Fibroblast of the aortic adventitia (primary cell): ENCODE measurements around the gene MFSD12. TPM values are rescaled to one million over a fixed set of nuclear protein-coding genes. Genes with fewer than 3 reads are reported as not detected.

ENCODE experiments used
- DNase-seq: peaks from one replicate; pipeline ENCODE4 v3.0.0-alpha.2; 2010; ENCODE audit warnings: low read depth
- H3K4me3 ChIP-seq: 2 replicates; pipeline ENCODE4 v1.5.1; 2011; ENCODE audit warnings: low read depth, mild to moderate bottlenecking, control low read depth, low read length, moderate library complexity
- total RNA-seq: library from RNA; depleted of rRNA; stranded (reverse); fragments of >200 nt; gene quantifications from 2 replicates; pipeline ENCODE4 v1.2.3, GENCODE V29; 2012; ENCODE audit warnings: low replicate concordance
- TF ChIP-seq, protein P1 (sequence below): IDR thresholded peaks from 2 replicates; pipeline ENCODE4 v1.5.1; 2011; ENCODE audit warnings: mild to moderate bottlenecking, low read length, control low read depth, inconsistent platforms; ENCODE audit not compliant: insufficient read depth

MFSD12 gene
- total RNA-seq: 51.7 and 52.6 TPM in 2 replicates

GRCh38 chr19:3557461-3558248, at the start of gene MFSD12:
Gene MFSD12, minus strand, starts transcription at chr19:3557586. Its CDS starts 183 bp downstream, at chr19:3557403.
- H3K4me3 ChIP-seq: peak within 1 kb of the TSS; percentile 95
- peak; percentile 82 for DNase-seq
- TF ChIP-seq, protein P1, sequence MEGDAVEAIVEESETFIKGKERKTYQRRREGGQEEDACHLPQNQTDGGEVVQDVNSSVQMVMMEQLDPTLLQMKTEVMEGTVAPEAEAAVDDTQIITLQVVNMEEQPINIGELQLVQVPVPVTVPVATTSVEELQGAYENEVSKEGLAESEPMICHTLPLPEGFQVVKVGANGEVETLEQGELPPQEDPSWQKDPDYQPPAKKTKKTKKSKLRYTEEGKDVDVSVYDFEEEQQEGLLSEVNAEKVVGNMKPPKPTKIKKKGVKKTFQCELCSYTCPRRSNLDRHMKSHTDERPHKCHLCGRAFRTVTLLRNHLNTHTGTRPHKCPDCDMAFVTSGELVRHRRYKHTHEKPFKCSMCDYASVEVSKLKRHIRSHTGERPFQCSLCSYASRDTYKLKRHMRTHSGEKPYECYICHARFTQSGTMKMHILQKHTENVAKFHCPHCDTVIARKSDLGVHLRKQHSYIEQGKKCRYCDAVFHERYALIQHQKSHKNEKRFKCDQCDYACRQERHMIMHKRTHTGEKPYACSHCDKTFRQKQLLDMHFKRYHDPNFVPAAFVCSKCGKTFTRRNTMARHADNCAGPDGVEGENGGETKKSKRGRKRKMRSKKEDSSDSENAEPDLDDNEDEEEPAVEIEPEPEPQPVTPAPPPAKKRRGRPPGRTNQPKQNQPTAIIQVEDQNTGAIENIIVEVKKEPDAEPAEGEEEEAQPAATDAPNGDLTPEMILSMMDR: no peak

DNA sequence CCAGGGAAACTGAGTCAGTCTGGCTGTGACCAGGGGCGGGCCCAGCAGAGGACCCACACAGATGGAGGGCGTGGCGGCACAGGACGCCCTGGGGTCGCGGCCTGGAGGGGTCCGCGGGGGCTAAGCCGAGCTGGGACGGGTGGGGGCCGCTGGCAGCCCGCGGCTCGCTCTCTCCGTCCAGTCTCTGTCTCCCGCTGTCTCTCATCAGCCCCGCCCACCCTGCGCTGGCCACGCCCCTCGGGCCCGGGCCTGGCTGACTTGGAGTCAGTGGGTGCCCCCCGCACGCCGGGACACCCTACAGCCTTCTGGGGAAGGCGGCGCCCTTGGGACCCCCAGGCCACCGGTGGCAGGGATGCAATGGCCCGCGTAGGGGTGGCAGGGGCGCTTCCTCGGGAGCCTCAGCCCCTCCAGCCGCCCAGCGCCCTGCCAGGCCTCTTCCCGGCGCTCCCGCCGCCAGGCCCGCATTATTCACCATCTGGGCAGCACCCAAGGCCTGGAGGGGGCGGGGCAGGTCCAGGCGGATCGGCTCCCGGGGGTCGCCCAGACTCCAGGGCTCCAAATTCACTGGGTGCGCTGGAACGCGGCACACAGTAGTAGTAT, 49.4 kb upstream of the MFSD12 start, which contains the start of gene TBXA2R:
TBXA2R (minus strand) TSS at position 186 of the 600 bp plus-strand sequence. CDS start 6,241 bp downstream, outside the sequence.
- DNase-seq: peak; percentile 60
- H3K4me3 ChIP-seq: peak within 1 kb of the TSS; percentile 76
- TF ChIP-seq, protein P1: no peak

DNA sequence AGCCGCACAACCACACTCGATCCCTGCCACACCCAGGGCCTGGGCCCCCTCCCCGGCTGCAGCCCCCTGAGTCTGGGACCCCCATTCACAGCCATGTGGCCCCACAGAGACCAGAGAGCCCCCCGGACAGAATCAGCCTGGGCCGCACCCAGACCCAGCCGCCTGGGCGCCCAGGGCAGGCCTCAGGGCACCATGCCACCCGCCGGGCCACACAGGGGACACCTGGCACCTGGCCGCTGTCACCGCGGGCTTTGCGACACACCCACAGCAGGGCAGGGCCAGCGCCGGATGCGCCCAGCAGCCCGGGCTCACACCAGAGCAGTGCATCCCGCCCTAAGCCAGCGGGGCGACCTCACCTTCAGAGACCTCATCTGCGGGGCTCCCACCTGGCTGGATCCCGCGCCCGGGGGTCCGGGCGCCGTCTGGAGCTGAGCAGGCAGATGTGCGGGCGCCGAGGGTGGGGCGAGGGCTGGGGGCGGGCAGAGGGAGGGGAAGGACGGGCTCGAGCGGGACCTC, 48.8 kb upstream of the MFSD12 start:
- peak overlapping the region; percentile 76 for H3K4me3 ChIP-seq
- TF ChIP-seq, protein P1: no peak
- no peak for DNase-seq

DNA sequence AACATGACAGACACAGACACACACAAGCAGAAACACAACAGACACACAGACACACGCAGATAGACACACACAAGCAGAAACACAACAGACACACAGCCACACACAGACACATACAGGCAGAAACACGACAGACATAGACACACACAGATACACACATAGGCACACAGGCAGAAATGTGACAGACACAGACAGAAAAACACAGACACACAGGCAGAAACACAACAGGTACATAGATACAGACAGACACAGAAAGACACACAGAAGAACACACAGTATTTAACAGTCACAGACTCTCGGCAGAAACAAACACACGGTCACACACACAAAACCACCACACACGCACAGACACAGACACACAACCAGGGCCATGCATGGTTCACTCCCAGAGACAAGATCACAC, 48.4 kb upstream of the MFSD12 start:
- DNase-seq: peak; percentile 11
- peak overlapping the region; percentile 76 for H3K4me3 ChIP-seq

GRCh38 chr19:3605361-3605760, 48.0 kb upstream of the MFSD12 start:
- H3K4me3 ChIP-seq: peak overlapping the region; percentile 76

More for the DNA sequence above, 48.4 kb upstream of the MFSD12 start:
- TF ChIP-seq, protein P1: no peak

GRCh38 chr19:3604987-3605343, 47.6 kb upstream of the MFSD12 start:
- TF ChIP-seq, protein P1: no peak
- DNase-seq: no peak
- no peak overlapping the region for H3K4me3 ChIP-seq

More at GRCh38 chr19:3605361-3605760, 48.0 kb upstream of the MFSD12 start:
- no peak for DNase-seq
- TF ChIP-seq, protein P1: no peak
